A673 (cell line): Measurements from ENCODE around the gene TSC2.

Source experiments
- EZH2 ChIP-seq: fragments of 200-600 bp; sonication (generic); IDR thresholded peaks from 2 replicates; pipeline ENCODE4 v1.6.1; 2017; ENCODE audit warnings: borderline replicate concordance, low read depth, mild to moderate bottlenecking, mixed read lengths, antibody characterized with exemption, low read length; ENCODE audit not compliant: poor library complexity, severe bottlenecking
- TF ChIP-seq, protein P1 (sequence below): fragments of 300-800, 200-600 bp; sonication (generic); conservative IDR thresholded peaks from 2 replicates; pipeline ENCODE4 v1.5.1; 2017; ENCODE audit warnings: low read depth, mild to moderate bottlenecking, antibody characterized with exemption, low read length, moderate library complexity, mixed read lengths

DNA sequence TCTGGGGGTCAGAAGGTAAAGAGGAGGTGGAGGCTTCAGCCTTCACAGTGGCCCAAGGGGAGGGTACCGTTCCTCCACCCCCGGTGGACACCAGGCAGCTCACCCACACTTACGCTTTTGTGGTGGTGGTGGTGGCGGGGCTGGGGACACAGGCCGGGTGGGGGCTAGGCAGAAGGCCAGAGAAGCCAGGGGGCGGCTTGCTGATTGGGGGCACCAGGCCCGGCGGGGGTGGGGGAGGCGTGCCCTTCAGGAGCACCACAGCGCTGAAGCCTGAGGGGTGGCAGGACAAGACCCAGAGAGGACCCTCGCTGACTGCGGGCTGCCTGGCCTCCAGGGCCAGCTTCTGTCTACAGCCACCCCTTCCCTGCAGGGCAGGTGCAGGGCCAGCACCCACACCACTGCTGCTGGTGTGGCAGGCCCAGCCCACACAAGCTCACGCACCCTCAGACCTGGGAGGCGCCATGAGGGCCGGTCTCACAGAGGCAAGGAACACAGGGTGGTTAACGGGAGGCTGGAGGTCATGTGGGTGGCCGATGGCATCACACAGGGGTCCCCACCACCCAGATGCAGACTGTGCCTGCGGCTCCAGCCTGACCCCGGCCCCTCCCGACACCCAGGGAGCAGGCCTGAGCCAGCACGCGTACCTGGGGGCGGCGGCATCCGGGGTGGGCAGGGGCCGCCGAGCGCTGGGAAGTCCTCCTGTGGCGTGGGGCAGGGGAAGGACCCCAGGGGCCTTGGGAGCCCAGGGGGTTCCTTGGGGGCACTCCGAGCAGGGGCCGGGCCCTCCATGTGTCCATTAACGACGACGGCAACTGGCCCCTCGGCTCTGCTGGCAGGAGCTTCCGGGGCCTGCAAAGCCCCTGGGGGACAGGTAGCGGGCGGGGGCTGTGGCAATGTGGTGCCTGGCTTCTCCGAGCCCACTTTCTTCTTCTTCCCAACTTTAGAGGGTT, 48.7 kb upstream of the TSC2 start:
- TF ChIP-seq, protein P1, sequence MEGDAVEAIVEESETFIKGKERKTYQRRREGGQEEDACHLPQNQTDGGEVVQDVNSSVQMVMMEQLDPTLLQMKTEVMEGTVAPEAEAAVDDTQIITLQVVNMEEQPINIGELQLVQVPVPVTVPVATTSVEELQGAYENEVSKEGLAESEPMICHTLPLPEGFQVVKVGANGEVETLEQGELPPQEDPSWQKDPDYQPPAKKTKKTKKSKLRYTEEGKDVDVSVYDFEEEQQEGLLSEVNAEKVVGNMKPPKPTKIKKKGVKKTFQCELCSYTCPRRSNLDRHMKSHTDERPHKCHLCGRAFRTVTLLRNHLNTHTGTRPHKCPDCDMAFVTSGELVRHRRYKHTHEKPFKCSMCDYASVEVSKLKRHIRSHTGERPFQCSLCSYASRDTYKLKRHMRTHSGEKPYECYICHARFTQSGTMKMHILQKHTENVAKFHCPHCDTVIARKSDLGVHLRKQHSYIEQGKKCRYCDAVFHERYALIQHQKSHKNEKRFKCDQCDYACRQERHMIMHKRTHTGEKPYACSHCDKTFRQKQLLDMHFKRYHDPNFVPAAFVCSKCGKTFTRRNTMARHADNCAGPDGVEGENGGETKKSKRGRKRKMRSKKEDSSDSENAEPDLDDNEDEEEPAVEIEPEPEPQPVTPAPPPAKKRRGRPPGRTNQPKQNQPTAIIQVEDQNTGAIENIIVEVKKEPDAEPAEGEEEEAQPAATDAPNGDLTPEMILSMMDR: no peak
- TF ChIP-seq EZH2: no peak
